ENCODE measurements around the gene ZFYVE9.
"Not testable (repeated sequence)": the region's sequence is repeated elsewhere in the genome, so short reads cannot be mapped to it uniquely, and the experiment has no call there.

ZFYVE9 gene

DNA sequence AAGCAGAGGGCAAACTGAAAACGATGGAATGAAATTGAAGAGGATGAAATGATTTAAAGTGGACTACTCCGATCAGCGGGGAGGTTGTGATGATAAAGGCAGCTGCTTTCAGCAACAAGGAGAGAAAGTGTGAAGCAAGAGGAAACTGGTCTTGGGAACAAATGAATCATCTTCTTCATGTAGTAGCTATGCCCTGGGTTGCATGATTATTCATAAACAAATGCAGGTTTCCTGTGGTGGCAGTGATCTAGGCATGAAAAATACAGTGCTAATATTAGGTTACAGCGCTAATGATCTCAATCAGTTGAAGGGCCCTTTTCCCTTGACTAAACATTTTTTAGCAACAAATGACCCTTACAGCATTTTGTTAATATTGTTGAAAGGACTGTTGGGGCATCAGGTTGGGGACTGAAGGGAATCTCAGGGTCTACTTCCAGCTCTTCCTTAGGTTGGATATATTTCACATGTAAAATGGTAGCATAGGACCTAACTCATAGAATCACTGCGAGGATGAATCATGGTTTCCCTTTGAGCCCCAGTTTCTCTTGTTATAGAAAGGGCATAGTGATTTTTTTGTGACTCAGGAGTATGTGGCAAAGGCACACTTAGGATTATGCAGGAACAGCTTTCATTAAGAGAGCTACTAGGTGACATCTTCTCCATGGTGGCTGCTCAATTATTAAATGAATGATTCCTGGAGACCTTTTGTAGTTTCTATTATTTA is 1.9 kb upstream of the ZFYVE9 start:
- Mint-ChIP-seq H3K4me1 (peaks cover 32% of the 10 kb centered on the region), H3K4me3 (peak overlapping the region; percentile 6), H3K27ac (no peak overlapping the region), H3K9me3 (peaks cover 4% of the 10 kb centered on the region), H3K27me3 (peaks cover 35% of the 10 kb centered on the region), H3K36me3 (no peaks in the 10 kb centered on the region)
- ATAC-seq: peak; percentile 77

DNA sequence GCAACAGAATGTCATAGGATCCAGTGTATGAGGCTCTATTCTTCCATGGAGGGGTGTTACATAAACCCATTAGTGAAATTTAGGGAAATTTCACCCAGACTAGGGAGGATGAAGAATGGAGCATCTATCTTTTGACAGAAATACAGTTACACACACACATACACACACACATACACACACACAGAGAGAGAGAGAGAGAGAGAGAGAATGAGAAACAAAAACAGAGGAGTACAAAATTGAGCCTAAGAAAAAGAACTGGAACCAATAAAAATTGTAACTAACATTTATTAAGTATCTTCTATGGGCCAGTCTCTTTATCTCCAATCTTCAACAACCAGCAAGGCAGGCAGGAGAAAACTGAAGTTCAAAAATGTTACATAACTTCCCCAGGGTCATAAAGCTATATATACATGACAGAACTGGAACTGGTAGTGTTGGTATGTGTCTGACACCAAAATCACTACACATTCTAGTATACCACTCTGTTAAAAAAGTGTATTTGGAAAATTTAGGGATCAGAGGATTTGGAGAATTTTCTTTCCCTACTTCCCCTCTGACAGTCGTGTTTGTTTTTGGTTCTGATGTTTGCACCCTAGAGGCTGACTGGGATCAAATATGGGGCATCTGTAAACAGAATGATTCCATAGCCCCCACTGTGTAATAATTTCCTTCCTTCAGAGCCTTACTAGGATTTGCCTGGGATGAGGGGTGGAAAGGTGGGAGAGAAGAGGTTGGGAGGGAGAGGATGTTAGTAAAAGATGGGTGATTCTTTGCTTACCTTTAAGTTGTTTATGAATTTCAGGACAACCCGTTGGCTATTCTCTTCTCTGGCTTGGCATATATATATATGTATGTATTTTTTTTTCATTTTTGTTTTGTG is 1.0 kb upstream of the ZFYVE9 start:
- Mint-ChIP-seq H3K36me3 (no peaks in the 10 kb centered on the region), H3K4me3 (peak overlapping the region; percentile 68), H3K4me1 (peaks cover 32% of the 10 kb centered on the region), H3K27me3 (peaks cover 35% of the 10 kb centered on the region), H3K27ac (peak overlapping the region; percentile 46), H3K9me3 (peaks cover 4% of the 10 kb centered on the region)
- no peak for ATAC-seq

DNA sequence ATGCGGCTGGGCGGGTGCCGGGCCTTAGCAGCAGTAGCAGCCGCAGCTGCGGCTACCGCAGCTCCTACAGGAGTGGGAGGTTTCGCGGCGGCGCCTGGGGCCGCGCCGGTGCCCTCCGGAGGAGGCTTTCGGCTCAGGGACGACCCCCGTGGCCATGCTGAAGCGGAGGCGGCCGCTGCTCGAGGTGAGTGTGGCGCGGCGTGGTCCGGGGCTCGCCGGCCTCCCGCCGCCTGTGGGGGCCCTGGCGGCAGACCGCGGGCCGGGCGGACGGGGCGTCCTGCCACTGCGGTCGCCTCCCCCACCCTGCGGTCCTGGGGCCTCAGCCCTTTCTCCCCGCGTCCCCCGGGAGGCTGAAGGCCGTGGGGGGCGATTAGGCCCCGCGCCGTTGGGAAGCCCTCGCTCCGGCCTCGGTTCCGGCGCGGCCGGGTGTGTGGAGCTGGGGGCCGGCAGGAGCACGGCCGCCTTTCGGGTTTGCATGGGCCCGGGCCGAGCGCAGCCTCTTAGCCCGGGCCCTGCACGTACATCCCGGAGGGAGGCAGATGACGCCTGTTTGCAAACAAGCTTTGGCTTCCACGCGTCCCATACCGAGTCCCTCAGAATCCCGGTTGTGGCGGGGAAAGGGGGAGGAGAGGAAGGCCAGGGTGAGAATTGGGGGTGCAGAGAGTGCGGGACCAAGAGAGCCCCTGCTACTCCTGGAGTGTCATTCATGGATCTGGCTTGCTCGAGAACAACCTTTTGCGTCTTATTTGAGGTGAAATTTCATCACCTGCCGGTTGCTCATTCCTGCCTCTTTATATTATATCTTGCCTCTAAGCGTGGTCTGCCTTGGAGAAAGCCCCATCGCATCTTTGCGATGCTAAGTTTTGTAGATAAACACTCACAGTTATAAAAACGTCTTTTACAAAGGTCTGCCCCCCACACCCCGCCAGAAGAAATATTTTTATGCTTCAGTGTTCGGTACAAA is 613 bp downstream of the ZFYVE9 start:
- no peaks in the 10 kb centered on the region for H3K36me3 Mint-ChIP-seq
- H3K9me3 Mint-ChIP-seq: no peaks in the 10 kb centered on the region
- peaks cover 23% of the 10 kb centered on the region for H3K27me3 Mint-ChIP-seq
- peak; percentile 73 for ATAC-seq
- no peak overlapping the region for H3K27ac Mint-ChIP-seq
- H3K4me3 Mint-ChIP-seq: peak overlapping the region; percentile 76
- H3K4me1 Mint-ChIP-seq: peaks cover 32% of the 10 kb centered on the region

DNA sequence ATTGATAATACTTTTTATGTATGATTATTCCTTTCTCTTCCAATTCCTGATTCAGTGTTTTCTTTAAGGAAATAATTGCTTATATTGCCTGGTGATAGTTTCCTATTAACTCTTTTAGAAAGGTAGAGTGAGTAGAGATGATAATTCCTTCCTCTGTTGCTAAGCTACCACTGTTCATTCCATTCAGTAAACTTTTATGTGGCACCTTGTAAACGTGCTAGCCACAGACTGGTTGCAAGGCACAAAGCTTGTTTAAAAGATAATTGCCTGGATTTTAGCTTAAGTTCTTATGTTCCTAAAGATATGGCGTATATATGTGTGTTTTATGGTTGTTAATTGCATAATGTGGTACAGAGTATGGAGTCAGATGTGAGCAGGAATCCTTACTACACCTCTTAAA is 3.2 kb downstream of the ZFYVE9 start:
- peaks cover 13% of the 10 kb centered on the region for H3K27me3 Mint-ChIP-seq
- no peaks in the 10 kb centered on the region for H3K36me3 Mint-ChIP-seq
- H3K9me3 Mint-ChIP-seq: no peaks in the 10 kb centered on the region
- peaks cover 22% of the 10 kb centered on the region for H3K4me1 Mint-ChIP-seq
- H3K27ac Mint-ChIP-seq: no peak overlapping the region
- H3K4me3 Mint-ChIP-seq: no peak overlapping the region
- ATAC-seq: no peak

DNA sequence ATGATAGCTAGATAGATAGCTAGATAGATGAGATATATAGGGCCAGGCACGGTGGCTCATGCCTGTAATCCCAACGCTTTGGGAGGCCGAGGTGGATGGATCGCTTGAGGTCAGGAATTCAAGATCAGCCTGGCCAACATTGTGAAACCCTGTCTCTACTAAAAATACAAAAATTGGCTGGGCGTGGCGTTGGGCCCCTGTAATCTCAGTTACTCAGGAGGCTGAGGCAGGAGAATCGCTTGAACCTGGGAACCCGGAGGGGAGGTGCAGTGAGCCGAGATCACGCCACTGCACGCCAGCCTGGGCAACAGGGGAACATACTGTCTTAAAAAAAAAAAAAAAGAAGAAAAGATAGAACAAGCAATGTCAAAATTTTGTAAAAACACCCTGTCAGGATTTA is 8.6 kb downstream of the ZFYVE9 start:
- H3K4me3 Mint-ChIP-seq, H3K4me1 Mint-ChIP-seq, H3K27ac Mint-ChIP-seq, H3K36me3 Mint-ChIP-seq, ATAC-seq, H3K27me3 Mint-ChIP-seq, H3K9me3 Mint-ChIP-seq: not testable (repeated sequence)

DNA sequence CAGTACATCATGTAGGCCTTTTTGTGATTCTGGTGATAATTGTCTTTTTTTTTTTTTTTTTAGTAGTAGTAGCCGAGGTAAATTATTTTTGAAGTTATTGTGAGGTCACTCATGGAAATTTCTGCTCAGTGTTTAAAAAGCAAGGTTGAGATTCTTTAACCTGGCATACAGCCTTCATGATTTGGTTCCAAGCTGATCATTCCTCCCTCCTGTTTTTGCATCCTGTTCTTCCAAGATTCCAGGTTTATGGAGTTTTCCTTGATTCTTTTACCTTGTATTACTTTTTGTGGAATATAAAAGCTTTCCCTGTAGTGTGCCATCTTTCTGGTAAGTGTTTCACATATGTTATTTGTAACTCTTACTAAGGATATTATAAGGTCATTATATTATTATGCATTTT is 9.1 kb downstream of the ZFYVE9 start:
- Mint-ChIP-seq H3K9me3 (no peaks in the 10 kb centered on the region), H3K36me3 (no peaks in the 10 kb centered on the region), H3K27me3 (no peaks in the 10 kb centered on the region), H3K4me1 (no peaks in the 10 kb centered on the region), H3K27ac (no peak overlapping the region), H3K4me3 (no peak overlapping the region)
- no peak for ATAC-seq

DNA sequence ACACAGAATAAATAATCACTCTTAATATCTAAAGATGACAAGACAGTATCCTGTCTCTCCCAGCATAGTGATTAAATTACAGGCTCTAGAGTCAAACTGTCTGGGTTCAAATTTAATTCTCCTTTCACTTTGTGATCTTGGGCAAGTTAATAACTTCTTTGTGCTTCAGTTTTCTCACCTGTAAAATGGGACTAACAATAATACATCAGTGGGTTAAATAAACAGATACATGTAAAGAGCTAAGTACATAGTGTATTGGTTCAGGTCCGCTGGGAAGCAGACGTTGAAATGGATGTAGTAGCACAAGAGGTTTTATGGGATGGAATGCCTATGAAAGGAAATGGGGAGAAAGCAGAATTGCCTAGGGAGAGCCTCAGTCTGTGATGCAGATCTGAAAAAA is 10.7 kb downstream of the ZFYVE9 start:
- H3K27me3 Mint-ChIP-seq: no peaks in the 10 kb centered on the region
- no peaks in the 10 kb centered on the region for H3K4me1 Mint-ChIP-seq
- no peaks in the 10 kb centered on the region for H3K9me3 Mint-ChIP-seq
- H3K27ac Mint-ChIP-seq: no peak overlapping the region
- H3K36me3 Mint-ChIP-seq: no peaks in the 10 kb centered on the region
- no peak for ATAC-seq
- no peak overlapping the region for H3K4me3 Mint-ChIP-seq

DNA sequence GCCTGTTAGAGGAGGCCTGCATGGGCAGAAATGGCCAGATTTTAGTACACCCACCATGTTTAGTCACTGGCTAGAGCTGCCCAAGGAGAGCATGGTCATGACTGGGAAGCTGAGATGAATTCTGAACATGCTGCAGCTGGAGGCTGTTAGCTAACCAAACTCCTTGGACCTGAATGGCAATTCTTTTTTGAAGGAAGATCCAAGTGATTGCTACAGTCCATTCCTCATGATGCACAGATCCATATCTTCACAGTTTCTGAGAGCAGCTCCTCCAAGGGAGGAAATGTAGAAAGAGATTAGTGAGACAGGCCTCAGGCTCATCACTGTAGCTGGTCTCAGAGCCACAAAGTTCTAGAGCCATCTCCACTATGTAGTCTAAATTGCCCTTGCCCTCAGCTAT is 11.1 kb downstream of the ZFYVE9 start:
- Mint-ChIP-seq H3K4me3 (no peak overlapping the region), H3K27me3 (no peaks in the 10 kb centered on the region), H3K27ac (no peak overlapping the region), H3K36me3 (no peaks in the 10 kb centered on the region), H3K4me1 (no peaks in the 10 kb centered on the region), H3K9me3 (no peaks in the 10 kb centered on the region)
- no peak for ATAC-seq

DNA sequence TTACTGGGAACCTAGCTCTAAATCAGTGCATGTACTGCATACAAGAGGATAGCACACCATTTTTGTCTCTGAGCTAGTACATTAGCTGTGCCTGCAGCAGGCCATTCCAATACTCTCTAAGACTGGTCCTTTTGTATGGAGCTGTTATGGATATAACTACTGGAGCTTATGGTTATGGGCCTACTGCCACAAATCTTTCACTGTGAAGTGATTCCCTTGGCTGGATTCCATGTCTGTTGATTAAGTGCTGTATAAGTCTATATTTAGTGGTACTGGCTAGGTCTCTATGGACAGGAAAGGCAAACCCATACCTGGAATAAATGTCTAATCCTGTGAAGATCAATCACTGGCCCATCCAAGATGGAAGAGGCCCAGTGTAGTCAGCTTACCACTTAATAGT is 12.0 kb downstream of the ZFYVE9 start:
- Mint-ChIP-seq H3K36me3 (no peaks in the 10 kb centered on the region), H3K9me3 (no peaks in the 10 kb centered on the region), H3K4me3 (no peak overlapping the region), H3K4me1 (no peaks in the 10 kb centered on the region), H3K27me3 (no peaks in the 10 kb centered on the region), H3K27ac (no peak overlapping the region)
- no peak for ATAC-seq

DNA sequence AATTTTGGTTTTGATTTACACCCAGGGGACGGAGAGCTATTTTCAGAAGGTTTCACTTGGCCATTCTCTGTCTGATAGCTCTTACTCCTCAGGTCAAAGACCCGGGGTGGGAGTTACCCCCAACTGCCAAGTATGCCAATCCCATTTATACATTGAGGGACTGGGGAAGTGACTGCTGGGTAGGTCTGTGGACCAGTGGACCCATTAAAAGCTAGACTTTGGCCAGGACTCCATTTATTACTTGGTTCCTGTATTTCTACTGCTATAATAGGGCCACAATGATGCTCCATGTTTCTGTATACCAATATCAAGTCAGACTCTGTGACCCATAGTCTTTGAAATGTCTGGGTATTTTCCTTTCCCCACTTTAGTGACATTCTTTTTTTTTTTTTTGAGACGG is 14.6 kb downstream of the ZFYVE9 start:
- Mint-ChIP-seq H3K27me3 (no peaks in the 10 kb centered on the region), H3K27ac (no peak overlapping the region), H3K4me3 (no peak overlapping the region), H3K4me1 (no peaks in the 10 kb centered on the region), H3K9me3 (no peaks in the 10 kb centered on the region), H3K36me3 (no peaks in the 10 kb centered on the region)
- ATAC-seq: no peak

DNA sequence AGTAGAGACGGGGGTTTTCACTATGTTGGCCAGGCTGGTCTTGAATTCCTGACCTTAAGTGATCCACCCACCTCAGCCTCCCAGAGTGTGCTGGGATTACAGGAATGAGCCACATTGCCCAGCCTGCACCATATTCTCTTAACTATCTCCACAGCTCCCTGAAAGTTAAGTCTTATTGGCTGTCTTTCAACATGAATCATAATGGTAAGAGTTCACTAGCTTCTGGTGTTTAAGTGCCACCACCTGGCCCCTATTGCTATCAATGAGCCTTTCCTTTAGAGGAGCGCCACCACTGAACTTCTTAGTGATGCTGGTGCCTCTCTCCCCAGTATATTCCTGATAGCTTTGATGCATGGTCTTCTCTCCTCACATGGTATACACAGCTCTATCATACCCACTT is 15.7 kb downstream of the ZFYVE9 start:
- H3K9me3 Mint-ChIP-seq: no peaks in the 10 kb centered on the region
- ATAC-seq: no peak
- H3K27me3 Mint-ChIP-seq: no peaks in the 10 kb centered on the region
- H3K4me1 Mint-ChIP-seq: no peaks in the 10 kb centered on the region
- H3K4me3 Mint-ChIP-seq: no peak overlapping the region
- no peak overlapping the region for H3K27ac Mint-ChIP-seq
- H3K36me3 Mint-ChIP-seq: no peaks in the 10 kb centered on the region

DNA sequence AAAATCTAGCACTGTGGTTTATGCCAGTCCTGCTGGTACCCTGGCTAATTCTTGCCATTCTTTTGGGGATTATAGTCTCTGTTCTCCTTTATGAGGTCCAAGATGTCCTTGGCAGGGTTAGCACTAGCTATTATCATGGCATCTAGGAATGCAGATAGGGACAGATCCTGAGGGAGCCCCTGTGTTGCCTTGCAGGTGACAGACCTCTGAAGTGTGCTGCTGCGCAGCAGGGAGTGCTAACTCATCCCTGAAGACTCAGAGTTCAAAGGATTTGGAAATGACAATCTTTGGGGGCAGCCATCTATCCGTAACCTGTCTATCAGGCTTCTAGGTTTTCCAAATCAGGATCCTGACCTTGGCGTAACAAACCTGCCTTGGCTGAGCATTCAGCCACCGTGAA is 16.3 kb downstream of the ZFYVE9 start:
- Mint-ChIP-seq H3K36me3 (no peaks in the 10 kb centered on the region), H3K27me3 (no peaks in the 10 kb centered on the region), H3K4me1 (no peaks in the 10 kb centered on the region), H3K4me3 (no peak overlapping the region), H3K9me3 (no peaks in the 10 kb centered on the region), H3K27ac (no peak overlapping the region)
- ATAC-seq: no peak

DNA sequence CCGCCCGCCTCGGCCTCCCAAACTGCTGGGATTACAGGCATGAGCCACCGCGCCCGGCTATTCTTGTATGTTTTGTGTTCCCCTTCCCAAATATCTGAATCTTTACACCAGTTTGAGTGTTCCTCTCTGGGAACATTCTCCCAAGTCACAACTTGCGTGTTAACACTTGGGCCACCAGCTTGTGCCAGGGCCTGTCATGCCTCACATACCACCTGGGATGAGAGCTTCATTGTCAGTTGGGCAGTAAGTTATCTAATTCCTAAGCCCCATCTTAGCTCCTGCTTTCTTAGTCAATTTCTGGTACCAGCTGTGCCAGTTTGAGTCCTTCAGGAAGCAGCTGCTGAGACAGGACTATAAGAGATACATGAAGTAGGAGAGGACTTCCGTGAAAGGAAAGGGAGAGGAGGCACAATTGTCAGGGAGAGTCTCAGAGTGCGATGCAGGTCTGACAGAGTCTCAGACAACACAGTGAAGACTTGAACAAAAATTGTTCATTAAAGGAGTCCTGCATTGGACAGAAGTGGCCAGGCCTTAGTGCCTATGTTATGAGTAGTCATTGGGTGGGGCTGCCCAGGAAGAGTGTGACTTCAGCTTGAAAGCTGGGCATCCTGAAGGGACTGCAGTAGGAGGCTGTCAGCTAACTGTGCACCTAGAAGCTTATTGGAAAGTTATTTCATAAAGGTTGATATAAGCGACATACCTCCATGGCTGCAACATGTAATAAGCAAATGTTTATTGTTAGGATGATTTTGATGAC is 17.3 kb downstream of the ZFYVE9 start:
- no peak overlapping the region for H3K4me3 Mint-ChIP-seq
- no peak for ATAC-seq
- H3K4me1 Mint-ChIP-seq: no peaks in the 10 kb centered on the region
- no peaks in the 10 kb centered on the region for H3K36me3 Mint-ChIP-seq
- H3K27me3 Mint-ChIP-seq: no peaks in the 10 kb centered on the region
- H3K27ac Mint-ChIP-seq: no peak overlapping the region
- no peaks in the 10 kb centered on the region for H3K9me3 Mint-ChIP-seq

DNA sequence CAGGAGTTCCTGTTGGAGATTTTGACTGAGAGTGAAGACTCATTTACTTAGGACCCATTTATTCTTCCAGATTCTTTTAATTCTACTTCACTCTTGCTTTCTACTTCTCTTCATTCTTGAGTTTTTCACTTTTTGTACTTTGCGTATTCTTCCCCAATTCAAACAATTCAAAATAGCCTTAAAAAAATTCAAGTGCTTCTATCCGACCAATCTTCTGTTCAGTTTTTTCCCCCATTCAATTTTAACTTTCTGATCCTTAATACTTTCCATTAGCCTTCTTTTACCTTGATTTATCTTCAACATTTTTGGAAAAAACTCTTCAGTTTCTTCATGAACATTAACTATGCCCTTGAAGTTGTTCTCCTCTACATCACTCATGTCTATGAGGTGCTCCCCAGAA is 21.1 kb downstream of the ZFYVE9 start:
- no peaks in the 10 kb centered on the region for H3K36me3 Mint-ChIP-seq
- H3K4me3 Mint-ChIP-seq: no peak overlapping the region
- no peaks in the 10 kb centered on the region for H3K4me1 Mint-ChIP-seq
- H3K27ac Mint-ChIP-seq: no peak overlapping the region
- ATAC-seq: no peak
- no peaks in the 10 kb centered on the region for H3K9me3 Mint-ChIP-seq
- H3K27me3 Mint-ChIP-seq: no peaks in the 10 kb centered on the region

DNA sequence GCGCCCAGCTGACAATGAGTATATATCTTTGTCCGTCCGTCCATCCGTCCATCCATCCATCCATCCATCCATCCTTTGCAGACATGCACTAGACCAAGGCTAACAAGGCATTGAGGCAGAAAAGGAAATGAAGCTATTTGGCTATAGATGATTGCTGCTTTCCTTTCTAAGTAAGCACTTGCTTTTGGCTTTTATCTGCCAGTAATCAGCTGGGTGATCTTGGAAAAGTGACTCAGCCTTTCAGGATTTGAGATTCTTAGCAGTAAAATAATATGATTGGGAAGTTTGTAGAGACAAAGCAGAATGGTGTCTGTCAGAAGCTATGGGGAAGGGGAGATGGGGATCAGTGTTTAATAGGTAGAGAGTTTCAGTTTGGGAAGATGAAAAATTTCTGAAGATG is 22.7 kb downstream of the ZFYVE9 start:
- H3K36me3 Mint-ChIP-seq: no peaks in the 10 kb centered on the region
- no peaks in the 10 kb centered on the region for H3K4me1 Mint-ChIP-seq
- no peaks in the 10 kb centered on the region for H3K9me3 Mint-ChIP-seq
- no peaks in the 10 kb centered on the region for H3K27me3 Mint-ChIP-seq
- H3K27ac Mint-ChIP-seq: no peak overlapping the region
- H3K4me3 Mint-ChIP-seq: no peak overlapping the region
- ATAC-seq: no peak

Measured in stimulated activated memory B cell treated with anti-CD40 and anti-IgM and Interleukin-4, amounts not matched to agents 10 μg/mL and 1 μg/mL and 100 μg/mL, for 72 hours (primary cell).